Astrocyte (in vitro differentiated cells and primary cell): ENCODE results near the gene SVEP1.

Experiments used
- EZH2 ChIP-seq: IDR thresholded peaks from 2 replicates; pipeline ENCODE4 v1.6.1; 2012; ENCODE audit warnings: mild to moderate bottlenecking, low read length, inconsistent platforms; ENCODE audit not compliant: insufficient read depth
- TF ChIP-seq, protein P1 (sequence below): IDR thresholded peaks from 2 replicates; pipeline ENCODE4 v1.5.1; 2011; ENCODE audit warnings: low read depth, mild to moderate bottlenecking, inconsistent platforms, low read length, moderate library complexity; ENCODE audit not compliant: insufficient read depth

- TF ChIP-seq, protein P1, sequence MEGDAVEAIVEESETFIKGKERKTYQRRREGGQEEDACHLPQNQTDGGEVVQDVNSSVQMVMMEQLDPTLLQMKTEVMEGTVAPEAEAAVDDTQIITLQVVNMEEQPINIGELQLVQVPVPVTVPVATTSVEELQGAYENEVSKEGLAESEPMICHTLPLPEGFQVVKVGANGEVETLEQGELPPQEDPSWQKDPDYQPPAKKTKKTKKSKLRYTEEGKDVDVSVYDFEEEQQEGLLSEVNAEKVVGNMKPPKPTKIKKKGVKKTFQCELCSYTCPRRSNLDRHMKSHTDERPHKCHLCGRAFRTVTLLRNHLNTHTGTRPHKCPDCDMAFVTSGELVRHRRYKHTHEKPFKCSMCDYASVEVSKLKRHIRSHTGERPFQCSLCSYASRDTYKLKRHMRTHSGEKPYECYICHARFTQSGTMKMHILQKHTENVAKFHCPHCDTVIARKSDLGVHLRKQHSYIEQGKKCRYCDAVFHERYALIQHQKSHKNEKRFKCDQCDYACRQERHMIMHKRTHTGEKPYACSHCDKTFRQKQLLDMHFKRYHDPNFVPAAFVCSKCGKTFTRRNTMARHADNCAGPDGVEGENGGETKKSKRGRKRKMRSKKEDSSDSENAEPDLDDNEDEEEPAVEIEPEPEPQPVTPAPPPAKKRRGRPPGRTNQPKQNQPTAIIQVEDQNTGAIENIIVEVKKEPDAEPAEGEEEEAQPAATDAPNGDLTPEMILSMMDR: no peak
- no peak for TF ChIP-seq EZH2
Observed at GRCh38 chr9:110410961-110411360, 168.6 kb downstream of the SVEP1 start.
